NT2/D1 (cell line): ENCODE data around the gene GALNT8.

ENCODE experiments used
- SUZ12 ChIP-seq: IDR thresholded peaks from 2 replicates; pipeline ENCODE4 v1.6.1; 2011; ENCODE audit not compliant: insufficient read length, insufficient read depth; ENCODE audit errors: extremely low read depth
- YY1 ChIP-seq: IDR thresholded peaks from 2 replicates; pipeline ENCODE4 v1.6.1; 2011; ENCODE audit not compliant: insufficient read length, insufficient read depth

GRCh38 chr12:4780641-4781611 lies 60.7 kb downstream of the GALNT8 start:
- TF ChIP-seq YY1 (no peak), SUZ12 (no peak)
